HG02973 (cell line): ENCODE data around the gene CLK2.
"Not testable (repeated sequence)": the region's sequence is repeated elsewhere in the genome, so short reads cannot be mapped to it uniquely, and the experiment has no call there.

Experiments
- ATAC-seq: cut with Tn5 transposase; IDR thresholded peaks from one replicate; pipeline ENCODE4 v1.9.1; 2021; ENCODE audit warnings: moderate library complexity; ENCODE audit not compliant: unreplicated experiment

Gene CLK2

GRCh38 chr1:155268630-155269029 is 4.7 kb downstream of the CLK2 start:
- ATAC-seq, result no peak

DNA sequence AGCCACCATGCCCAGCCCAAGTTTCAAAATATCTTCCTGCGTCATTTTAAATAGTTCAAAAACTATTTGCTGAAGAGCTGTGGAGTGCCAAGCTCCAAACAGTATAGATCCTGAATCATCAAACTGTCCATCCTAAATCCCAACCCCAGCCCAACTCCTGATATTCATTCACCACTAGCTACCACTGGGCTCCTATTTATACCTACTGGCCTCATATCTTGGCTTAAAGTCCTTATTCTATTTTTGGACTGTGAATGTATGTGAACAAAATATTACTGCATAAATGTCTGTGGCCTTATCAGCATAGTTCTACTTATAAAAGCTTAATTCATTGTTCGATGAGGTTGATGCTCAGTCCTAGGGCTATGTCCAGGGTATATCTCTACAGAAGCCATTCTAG is 5.9 kb downstream of the CLK2 start:
- ATAC-seq, result no peak

DNA sequence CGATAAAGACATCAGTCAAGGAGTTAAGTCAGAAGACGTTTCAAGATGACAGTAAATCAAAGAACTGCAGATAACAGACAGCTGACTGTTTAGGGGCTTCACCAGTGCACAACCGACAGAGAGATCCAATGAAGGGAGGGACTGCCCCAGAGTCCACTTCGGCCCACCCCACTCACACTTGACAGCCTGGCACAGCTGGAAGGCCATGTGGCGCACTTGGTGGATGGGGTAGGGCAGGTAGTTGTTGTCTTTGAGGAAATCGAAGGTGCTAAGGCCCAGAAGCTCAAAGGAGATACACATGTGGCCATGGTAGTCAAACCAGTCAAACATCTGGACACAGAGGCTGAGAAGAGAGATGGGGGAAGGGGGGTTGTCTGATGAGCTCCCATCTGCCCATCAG is 6.8 kb downstream of the CLK2 start:
- no peak for ATAC-seq

GRCh38 chr1:155263067-155263466 is 10.2 kb downstream of the CLK2 start:
- ATAC-seq, result no peak

- ATAC-seq, result peak; percentile 69
These were observed 11.2 kb downstream of the CLK2 start, which contains the start of gene SCAMP3 for GRCh38 chr1:155261852-155262673. Gene SCAMP3 (minus strand): TSS chr1:155262360. CDS start chr1:155262151, 209 bp downstream.

DNA sequence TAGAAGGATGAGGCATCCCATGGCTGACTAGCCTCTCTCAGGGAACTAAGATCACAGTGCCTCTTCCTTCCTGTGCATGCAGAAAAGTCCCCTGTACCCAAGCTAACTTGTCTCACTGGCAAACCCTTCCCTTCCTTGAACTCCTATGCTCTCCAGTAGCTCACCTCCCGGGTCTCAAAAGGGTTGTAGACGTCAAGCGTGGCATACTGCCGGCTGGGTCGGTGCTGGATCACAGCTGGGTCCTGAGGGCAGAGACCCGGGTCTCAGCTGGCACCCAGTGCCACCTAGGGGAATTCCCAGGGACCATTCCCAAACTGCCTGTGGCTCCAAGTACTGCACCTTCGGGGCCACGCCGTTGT is 11.8 kb downstream of the CLK2 start:
- no peak for ATAC-seq

GRCh38 chr1:155260276-155260675 is 13.0 kb downstream of the CLK2 start:
- ATAC-seq, result no peak

DNA sequence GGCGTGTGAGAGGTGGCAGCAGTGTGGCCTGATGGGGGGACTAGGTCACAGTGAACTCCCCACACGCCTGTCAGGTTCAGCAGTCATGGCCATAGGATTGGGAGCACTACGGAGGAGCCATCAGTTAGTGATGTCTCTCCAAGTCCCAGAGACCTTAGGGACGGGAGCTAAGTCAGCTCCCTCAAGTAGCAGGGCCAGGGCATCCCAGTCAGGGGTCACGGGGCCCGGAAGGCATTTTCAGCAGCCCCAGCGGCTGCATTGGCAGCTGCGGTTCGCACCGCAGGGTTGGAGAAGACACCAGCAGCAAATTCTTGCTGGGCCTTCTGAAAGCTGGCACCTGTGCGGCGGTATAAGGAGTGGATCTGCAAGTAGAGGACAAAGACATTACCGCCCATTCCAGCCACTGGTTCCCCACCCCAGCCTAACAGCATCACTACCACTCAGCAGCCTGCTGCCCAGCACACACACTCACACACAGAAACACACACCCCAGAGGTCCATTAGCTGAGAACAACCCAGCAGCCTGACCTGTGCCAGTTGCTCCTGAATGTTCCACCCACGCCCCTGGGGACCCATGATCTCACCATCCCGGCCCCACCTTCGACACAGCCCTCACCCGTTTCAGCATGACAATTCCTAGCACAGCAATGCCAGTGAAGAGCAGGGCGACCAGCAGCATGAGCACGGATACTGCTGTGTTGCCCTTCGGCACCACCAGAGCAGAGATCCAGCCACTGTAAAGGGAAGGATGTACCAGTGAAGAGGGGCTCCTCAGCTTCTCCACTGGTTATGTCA is 17.0 kb downstream of the CLK2 start:
- ATAC-seq, result no peak

DNA sequence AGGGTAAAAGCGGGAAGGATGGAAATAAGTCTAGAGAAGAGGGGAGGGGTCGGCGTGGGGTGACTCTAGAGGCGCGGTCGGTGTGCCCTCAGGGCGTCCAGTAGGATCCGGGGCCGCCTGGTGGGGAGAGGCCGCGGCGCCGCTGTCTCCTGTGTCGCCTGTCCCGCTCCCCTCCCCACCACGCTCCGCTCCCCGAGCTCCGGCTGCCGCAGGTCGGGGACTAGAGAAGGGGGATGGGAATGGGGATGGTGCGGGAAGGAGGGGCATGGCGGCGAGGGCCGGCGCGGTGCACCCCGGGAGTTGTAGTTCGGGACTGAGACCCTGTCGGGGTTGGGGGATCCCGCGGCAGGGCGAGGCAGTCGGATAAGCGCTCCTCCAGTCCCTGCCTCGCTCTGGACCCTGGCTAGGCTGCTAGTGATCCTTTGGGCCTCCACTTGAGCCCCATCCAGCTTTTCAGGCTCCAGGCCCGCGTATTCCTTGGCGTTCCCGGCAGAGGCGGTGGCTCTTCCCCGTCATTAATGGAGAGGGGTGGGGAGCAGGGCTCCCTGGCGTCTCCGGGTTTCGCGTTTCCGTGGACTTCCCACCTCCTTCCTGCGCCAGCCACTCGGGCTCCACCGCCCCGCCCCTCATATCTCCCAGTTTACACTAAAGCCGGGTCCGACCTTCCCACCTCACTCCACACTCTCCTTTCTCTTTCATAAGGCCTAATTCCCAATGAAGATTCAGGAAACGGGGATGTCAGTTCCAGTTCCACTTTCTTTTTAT is 17.9 kb downstream of the CLK2 start, which contains the start of gene ENTREP3:
TSS of gene ENTREP3 (minus strand) at position 241 of the 765 bp plus-strand sequence. CDS start 606 bp downstream, outside the sequence.
- ATAC-seq, result no peak

- no peak for ATAC-seq
These were observed 18.5 kb downstream of the CLK2 start for GRCh38 chr1:155254714-155255242.

- no peak for ATAC-seq
These were observed 19.0 kb downstream of the CLK2 start for GRCh38 chr1:155254228-155254713.

DNA sequence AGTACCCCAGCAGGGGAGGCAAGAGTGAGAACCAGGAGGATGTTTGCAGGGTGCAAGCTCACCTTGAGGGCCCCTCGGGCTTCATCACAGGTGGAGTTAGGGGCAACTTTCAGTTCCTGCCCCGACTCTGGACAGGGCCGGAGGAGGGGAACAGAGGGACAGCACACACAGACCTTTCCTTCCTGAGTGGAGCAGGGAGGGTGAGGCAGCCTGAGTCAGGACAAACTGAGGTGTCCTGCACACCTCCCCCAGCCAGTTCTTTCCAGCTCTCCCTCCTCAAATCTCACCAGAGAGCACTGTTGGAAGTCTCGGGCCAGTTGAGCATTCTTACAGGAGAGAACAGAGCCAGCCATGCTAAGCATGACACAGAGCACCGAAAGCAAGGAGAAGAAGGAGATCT is 19.5 kb downstream of the CLK2 start:
- ATAC-seq, result no peak

DNA sequence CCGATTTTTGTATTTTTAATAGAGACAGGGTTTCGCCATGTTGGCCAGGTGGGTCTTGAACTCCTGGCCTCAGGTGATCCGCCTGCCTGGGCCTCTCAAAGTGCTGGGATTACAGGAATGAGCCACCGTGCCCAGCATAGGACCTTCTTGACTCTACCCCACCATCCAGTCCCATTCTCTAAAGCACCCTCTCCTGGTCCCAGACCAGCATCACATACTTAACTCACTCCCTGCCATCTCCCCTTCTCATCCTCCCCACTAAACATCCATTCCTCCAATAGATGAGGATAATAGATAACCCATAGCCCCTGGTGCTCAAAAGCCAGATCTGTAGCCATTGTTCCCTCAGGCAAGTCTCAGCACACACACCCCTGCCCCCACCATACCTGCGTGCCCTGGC is 20.1 kb downstream of the CLK2 start:
- ATAC-seq, result no peak

GRCh38 chr1:155251566-155251965 is 21.7 kb downstream of the CLK2 start:
- no peak for ATAC-seq

DNA sequence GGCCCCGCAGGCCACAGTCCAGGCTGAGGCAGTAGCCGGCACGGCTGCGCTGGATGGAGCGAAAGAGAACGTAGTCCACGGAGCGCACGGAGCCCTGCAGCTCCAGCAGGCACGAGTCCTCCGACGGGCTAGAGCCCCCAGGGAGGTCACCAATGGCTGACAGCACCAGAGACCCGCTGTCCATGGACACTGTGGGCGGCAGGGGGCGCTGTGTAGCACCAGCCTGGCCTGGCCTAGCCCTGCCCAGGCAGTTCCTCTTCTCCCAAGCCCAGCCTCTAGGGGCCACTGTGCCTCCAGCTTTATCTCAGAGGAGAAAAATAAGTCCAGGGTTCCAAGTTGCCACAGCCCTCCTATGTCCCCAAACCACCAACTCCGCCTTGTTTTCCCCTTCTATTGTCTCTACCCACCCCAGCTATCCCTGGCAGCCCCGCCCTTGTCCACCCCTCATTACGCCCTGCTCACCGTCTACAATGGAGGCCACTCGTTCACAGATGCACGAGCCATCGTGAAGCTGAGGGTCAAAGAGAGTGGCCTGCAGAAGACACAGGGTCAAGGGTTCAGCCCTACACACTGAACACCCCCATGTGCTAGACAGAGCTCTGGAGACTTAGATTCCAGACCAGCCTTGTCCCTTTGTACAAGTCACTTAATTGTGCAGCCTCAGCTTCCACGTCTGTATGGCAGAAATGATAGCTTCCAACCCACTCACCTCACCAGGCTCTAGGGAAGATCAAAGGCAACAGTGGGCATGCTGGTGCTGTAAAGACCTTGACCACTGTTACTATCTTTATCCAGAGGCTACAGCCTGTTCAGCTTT is 22.5 kb downstream of the CLK2 start:
- peak; percentile 77 for ATAC-seq

- ATAC-seq, result no peak
These were observed 23.1 kb downstream of the CLK2 start for GRCh38 chr1:155250246-155250632.

GRCh38 chr1:155247667-155248553 is 25.4 kb downstream of the CLK2 start:
- no peak for ATAC-seq

DNA sequence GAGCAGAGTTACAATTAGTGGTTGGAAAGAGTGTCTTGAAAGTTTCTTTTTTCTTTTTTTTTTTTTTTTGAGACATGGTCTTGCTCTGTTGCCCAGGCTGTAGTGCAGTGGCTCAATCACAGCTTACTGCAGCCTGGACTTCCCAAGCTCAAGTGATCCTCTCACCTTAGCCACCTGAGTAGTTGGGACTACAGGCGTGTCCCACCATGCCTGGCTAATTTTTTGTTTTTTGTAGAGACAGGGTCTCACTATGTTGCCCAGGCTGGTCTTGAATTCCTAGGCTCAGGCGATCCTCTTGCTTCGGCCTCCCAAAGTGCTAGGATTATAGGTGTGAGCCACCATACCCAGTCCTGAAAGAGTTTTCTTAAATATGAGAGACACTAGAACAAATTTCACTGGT is 26.5 kb downstream of the CLK2 start:
- not testable (repeated sequence) for ATAC-seq

- ATAC-seq, result no peak
These were observed 28.2 kb downstream of the CLK2 start for GRCh38 chr1:155245163-155245524.
